ENCODE results near the gene ADAMTSL2.

DNA sequence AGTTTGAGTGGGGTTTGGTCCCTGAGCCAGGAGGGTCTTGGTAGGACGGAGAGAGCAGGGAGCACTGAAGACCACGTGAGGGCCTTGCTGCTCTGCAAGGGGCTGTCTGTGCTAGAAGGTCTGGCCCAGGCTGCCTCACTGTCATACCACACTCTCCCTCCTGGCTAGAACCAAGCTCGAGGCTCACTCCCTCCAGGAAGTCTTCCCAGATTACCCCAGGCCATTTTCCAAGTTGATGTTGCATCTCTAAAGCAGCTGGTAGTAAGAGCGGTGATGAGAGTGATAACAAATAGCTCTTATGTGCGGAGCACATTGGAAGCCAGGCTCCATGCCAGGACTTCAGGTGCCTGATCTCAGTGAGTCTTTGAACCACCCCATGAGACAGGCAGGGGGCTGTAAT is 16.3 kb upstream of the ADAMTSL2 start:
- TF ChIP-seq, protein P1, sequence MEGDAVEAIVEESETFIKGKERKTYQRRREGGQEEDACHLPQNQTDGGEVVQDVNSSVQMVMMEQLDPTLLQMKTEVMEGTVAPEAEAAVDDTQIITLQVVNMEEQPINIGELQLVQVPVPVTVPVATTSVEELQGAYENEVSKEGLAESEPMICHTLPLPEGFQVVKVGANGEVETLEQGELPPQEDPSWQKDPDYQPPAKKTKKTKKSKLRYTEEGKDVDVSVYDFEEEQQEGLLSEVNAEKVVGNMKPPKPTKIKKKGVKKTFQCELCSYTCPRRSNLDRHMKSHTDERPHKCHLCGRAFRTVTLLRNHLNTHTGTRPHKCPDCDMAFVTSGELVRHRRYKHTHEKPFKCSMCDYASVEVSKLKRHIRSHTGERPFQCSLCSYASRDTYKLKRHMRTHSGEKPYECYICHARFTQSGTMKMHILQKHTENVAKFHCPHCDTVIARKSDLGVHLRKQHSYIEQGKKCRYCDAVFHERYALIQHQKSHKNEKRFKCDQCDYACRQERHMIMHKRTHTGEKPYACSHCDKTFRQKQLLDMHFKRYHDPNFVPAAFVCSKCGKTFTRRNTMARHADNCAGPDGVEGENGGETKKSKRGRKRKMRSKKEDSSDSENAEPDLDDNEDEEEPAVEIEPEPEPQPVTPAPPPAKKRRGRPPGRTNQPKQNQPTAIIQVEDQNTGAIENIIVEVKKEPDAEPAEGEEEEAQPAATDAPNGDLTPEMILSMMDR (IDR thresholded peaks at IDR 0.05; ENCODE audit: insufficient read depth, low read length): no peak
- TF ChIP-seq POLR2AphosphoS5 (IDR thresholded peaks at IDR 0.05; ENCODE audit: low read depth) (no peak), GABPA (IDR thresholded peaks at IDR 0.05; ENCODE audit: low read depth) (no peak)

Data from HL-60 (cell line).